Prostate gland (tissue), 2 donors: ENCODE results near the gene CDK14.

Source experiments
- POLR2A ChIP-seq: fragments of 450-650 bp; IDR thresholded peaks from one replicate; pipeline ENCODE4 v1.6.1; 2016; ENCODE audit warnings: antibody characterized with exemption, mild to moderate bottlenecking
- POLR2AphosphoS5 ChIP-seq: sonication (generic); formaldehyde crosslinking; IDR thresholded peaks from one replicate; pipeline ENCODE4 v1.6.1; 2017; ENCODE audit warnings: antibody characterized with exemption
- TF ChIP-seq, protein P1 (sequence below), 4 experiments: fragments of 200-600 bp in 2 of 4; fragments of 450-650 bp in 2 of 4; sonication (generic) in 2 of 4; IDR thresholded peaks; 1 replicate in 3 of 4; 2 replicates in 1 of 4; pipeline ENCODE4 v1.5.1; 2016 to 2019; ENCODE audit warnings: antibody characterized with exemption in 4 of 4, mild to moderate bottlenecking in 2 of 4, moderate library complexity in 2 of 4

DNA sequence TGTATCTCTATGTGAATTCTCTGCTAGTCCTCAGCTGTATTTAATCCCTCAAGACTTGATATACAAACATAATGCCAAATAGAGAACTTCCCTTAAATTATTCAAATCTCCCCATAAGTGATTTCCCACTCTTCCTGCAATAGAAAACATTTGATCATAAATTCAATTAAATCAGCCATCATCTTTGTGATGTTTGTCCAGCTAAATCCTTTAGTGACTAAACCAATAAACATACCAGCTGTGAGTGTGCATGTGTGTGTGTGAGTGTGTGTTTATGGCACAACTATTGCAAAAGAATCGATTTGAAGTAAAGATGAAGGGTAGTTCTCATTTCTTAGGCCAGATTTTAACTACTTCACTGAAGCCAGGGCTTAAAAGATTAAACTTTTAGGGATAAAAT is 492.6 kb downstream of the CDK14 start:
- TF ChIP-seq POLR2A (no peak), POLR2AphosphoS5 (no peak)
- TF ChIP-seq, protein P1, sequence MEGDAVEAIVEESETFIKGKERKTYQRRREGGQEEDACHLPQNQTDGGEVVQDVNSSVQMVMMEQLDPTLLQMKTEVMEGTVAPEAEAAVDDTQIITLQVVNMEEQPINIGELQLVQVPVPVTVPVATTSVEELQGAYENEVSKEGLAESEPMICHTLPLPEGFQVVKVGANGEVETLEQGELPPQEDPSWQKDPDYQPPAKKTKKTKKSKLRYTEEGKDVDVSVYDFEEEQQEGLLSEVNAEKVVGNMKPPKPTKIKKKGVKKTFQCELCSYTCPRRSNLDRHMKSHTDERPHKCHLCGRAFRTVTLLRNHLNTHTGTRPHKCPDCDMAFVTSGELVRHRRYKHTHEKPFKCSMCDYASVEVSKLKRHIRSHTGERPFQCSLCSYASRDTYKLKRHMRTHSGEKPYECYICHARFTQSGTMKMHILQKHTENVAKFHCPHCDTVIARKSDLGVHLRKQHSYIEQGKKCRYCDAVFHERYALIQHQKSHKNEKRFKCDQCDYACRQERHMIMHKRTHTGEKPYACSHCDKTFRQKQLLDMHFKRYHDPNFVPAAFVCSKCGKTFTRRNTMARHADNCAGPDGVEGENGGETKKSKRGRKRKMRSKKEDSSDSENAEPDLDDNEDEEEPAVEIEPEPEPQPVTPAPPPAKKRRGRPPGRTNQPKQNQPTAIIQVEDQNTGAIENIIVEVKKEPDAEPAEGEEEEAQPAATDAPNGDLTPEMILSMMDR (IDR thresholded peaks at IDR 0.05) = no peak
